Hepatocyte (in vitro differentiated cells): ENCODE measurements around the gene P3H4. TPM values are rescaled to one million over a fixed set of nuclear protein-coding genes. Genes with fewer than 3 reads are reported as not detected.

ENCODE experiments used
- DNase-seq: peaks from one replicate; pipeline ENCODE4 v3.0.0-alpha.2; 2016; ENCODE audit warnings: low spot score
- H2AFZ ChIP-seq: fragments of 200-600 bp; sonication (generic); 2 replicates; pipeline ENCODE4 v1.6.0; 2016; ENCODE audit warnings: antibody characterized with exemption, mild to moderate bottlenecking
- H3K27ac ChIP-seq: fragments of 200-600 bp; sonication (generic); 2 replicates; pipeline ENCODE4 v1.5.1; 2016; ENCODE audit warnings: mild to moderate bottlenecking
- H3K27me3 ChIP-seq: fragments of 200-600 bp; sonication (generic); 2 replicates; pipeline ENCODE4 v1.6.1; 2016
- H3K36me3 ChIP-seq: fragments of 200-600 bp; sonication (generic); replicated peaks from 2 replicates; pipeline ENCODE4 v1.5.1; 2016; ENCODE audit warnings: low read depth; ENCODE audit not compliant: insufficient read depth
- H3K4me1 ChIP-seq: fragments of 200-600 bp; sonication (generic); 2 replicates; pipeline ENCODE4 v1.5.1; 2016; ENCODE audit warnings: mild to moderate bottlenecking, moderate library complexity; ENCODE audit not compliant: insufficient read depth
- H3K4me2 ChIP-seq: fragments of 200-600 bp; sonication (generic); 2 replicates; pipeline ENCODE4 v1.6.0; 2016
- H3K4me3 ChIP-seq: fragments of 200-600 bp; sonication (generic); 2 replicates; pipeline ENCODE4 v1.5.1; 2016; ENCODE audit warnings: mild to moderate bottlenecking
- H3K79me2 ChIP-seq: fragments of 200-600 bp; sonication (generic); 2 replicates; pipeline ENCODE4 v1.6.0; 2017; ENCODE audit warnings: mild to moderate bottlenecking
- H3K9me2 ChIP-seq: fragments of 200-600 bp; sonication (generic); replicated peaks from 2 replicates; pipeline ENCODE4 v1.6.0; 2017; ENCODE audit warnings: mild to moderate bottlenecking; ENCODE audit not compliant: insufficient read depth
- H3K9me3 ChIP-seq: fragments of 200-600 bp; sonication (generic); 2 replicates; pipeline ENCODE4 v1.5.1; 2016; ENCODE audit warnings: low read depth, mild to moderate bottlenecking
- H4K20me1 ChIP-seq: fragments of 200-600 bp; sonication (generic); 2 replicates; pipeline ENCODE4 v1.6.0; 2016; ENCODE audit warnings: mild to moderate bottlenecking; ENCODE audit not compliant: insufficient read depth, poor library complexity, severe bottlenecking
- CTCF ChIP-seq: fragments of 200-600 bp; sonication (generic); IDR thresholded peaks from 2 replicates; pipeline ENCODE4 v1.5.1; 2016; ENCODE audit warnings: antibody characterized with exemption, mild to moderate bottlenecking; ENCODE audit not compliant: poor library complexity
- EZH2 ChIP-seq: fragments of 200-600 bp; sonication (generic); IDR thresholded peaks from 2 replicates; pipeline ENCODE4 v1.6.1; 2016; ENCODE audit warnings: antibody characterized with exemption, mild to moderate bottlenecking, borderline replicate concordance
- EZH2phosphoT487 ChIP-seq: fragments of 200-600 bp; sonication (generic); IDR thresholded peaks from one replicate; pipeline ENCODE4 v1.6.1; 2018; ENCODE audit warnings: antibody characterized with exemption, mild to moderate bottlenecking, low read depth, moderate library complexity; ENCODE audit not compliant: unreplicated experiment, severe bottlenecking
- WGBS: methylation state at CpG from one replicate; pipeline ENCODE4 v1.1.6; 2016; ENCODE audit warnings: low lambda C conversion rate; ENCODE audit errors: missing lambda C conversion rate; 5-methylcytosine and 5-hydroxymethylcytosine counted together
- polyA plus RNA-seq: library from polyadenylated mRNA; unstranded; fragments of >200 nt; fragmentation: Nextera tagmentation; extraction: Ambion mirVana; gene quantifications from 2 replicates; pipeline ENCODE4 v1.2.1, GENCODE V29; 2016
- total RNA-seq: library from RNA; depleted of rRNA; stranded (reverse); fragments of >200 nt; gene quantifications from 2 replicates; pipeline ENCODE4 v1.2.3, GENCODE V29; 2014

The P3H4 gene
- total and polyA plus RNA-seq, 2 experiments from 2014 or later: 62.6 to 110 TPM

GRCh38 chr17:41821776-41822175 lies 10.0 kb upstream of the P3H4 start:
- H4K20me1 ChIP-seq: no peaks in the 10 kb centered on the region
- no peak for DNase-seq
- WGBS: 87% methylated on average over 3 of the region's 14 CpGs
- no peaks in the 10 kb centered on the region for H3K9me2 ChIP-seq
- peaks cover 4% of the 10 kb centered on the region for H3K79me2 ChIP-seq
- no peak overlapping the region for H3K27ac ChIP-seq
- H3K4me3 ChIP-seq: no peak overlapping the region
- H3K4me2 ChIP-seq: no peak overlapping the region
- no peaks in the 10 kb centered on the region for H3K27me3 ChIP-seq
- no peak overlapping the region for H2AFZ ChIP-seq
- no peaks in the 10 kb centered on the region for H3K9me3 ChIP-seq
- H3K4me1 ChIP-seq: no peaks in the 10 kb centered on the region
- TF ChIP-seq EZH2phosphoT487 (no peak), CTCF (no peak), EZH2 (no peak)
- no peaks in the 10 kb centered on the region for H3K36me3 ChIP-seq

GRCh38 chr17:41818024-41818423 lies 6.3 kb upstream of the P3H4 start:
- peaks cover 38% of the 10 kb centered on the region for H3K79me2 ChIP-seq
- H3K27me3 ChIP-seq: no peaks in the 10 kb centered on the region
- H3K4me1 ChIP-seq: no peaks in the 10 kb centered on the region
- 94% methylated on average over 20 of the region's 20 CpGs for WGBS
- H3K4me3 ChIP-seq: no peak overlapping the region
- H3K36me3 ChIP-seq: no peaks in the 10 kb centered on the region
- no peak overlapping the region for H3K27ac ChIP-seq
- no peak overlapping the region for H3K4me2 ChIP-seq
- DNase-seq: no peak
- H4K20me1 ChIP-seq: no peaks in the 10 kb centered on the region
- H3K9me3 ChIP-seq: no peaks in the 10 kb centered on the region
- no peak for TF ChIP-seq CTCF
- no peak for TF ChIP-seq EZH2phosphoT487
- no peak for TF ChIP-seq EZH2
- no peaks in the 10 kb centered on the region for H3K9me2 ChIP-seq
- H2AFZ ChIP-seq: no peak overlapping the region

GRCh38 chr17:41816637-41817320 lies 5.0 kb upstream of the P3H4 start:
- H4K20me1 ChIP-seq: no peaks in the 10 kb centered on the region

More at GRCh38 chr17:41816637-41817320, 5.0 kb upstream of the P3H4 start:
- TF ChIP-seq CTCF: no peak
- no peak for TF ChIP-seq EZH2
- no peak for TF ChIP-seq EZH2phosphoT487
- H3K27ac ChIP-seq: no peak overlapping the region
- no peak overlapping the region for H3K4me3 ChIP-seq
- no peaks in the 10 kb centered on the region for H3K4me1 ChIP-seq
- no peaks in the 10 kb centered on the region for H3K9me2 ChIP-seq
- H2AFZ ChIP-seq: no peak overlapping the region
- no peaks in the 10 kb centered on the region for H3K27me3 ChIP-seq
- H3K9me3 ChIP-seq: no peaks in the 10 kb centered on the region
- no peak overlapping the region for H3K4me2 ChIP-seq
- 97% methylated on average over 23 of the region's 23 CpGs for WGBS
- DNase-seq: no peak
- H3K79me2 ChIP-seq: peaks cover 38% of the 10 kb centered on the region
- no peaks in the 10 kb centered on the region for H3K36me3 ChIP-seq
